Muscle of arm (tissue), 14 donors: Measurements from ENCODE around the gene FCGR3B. TPM values are rescaled to one million over a fixed set of nuclear protein-coding genes. Genes with fewer than 3 reads are reported as not detected.
"Not testable (repeated sequence)": the region's sequence is repeated elsewhere in the genome, so short reads cannot be mapped to it uniquely, and the experiment has no call there.

Experiments
- DNase-seq: peaks from one replicate; pipeline ENCODE4 v3.0.0-alpha.2; 2013
- long read RNA-seq, 11 donors: transcript quantifications; one replicate each; lab custom pipeline, GENCODE V29; 2026
- polyA plus RNA-seq, 12 donors: library from polyadenylated mRNA; unstranded; fragments of 120-200 nt; gene quantifications; one replicate each; pipeline ENCODE4 v1.2.1, GENCODE V29; 2013; ENCODE audit not compliant: insufficient read length in 12 of 12

FCGR3B gene
- polyA plus RNA-seq = 1 to 10 TPM in 1 of 12 donors, under 1 TPM in 8, not detected in 3; 0.12 to 3.1 (median 0.64) TPM
- long read RNA-seq, donor 1 = 0 reads
- long read RNA-seq, donor 2 = 0 reads
- long read RNA-seq, donor 3, partial matches to known transcripts = 0 of 1 reads
- long read RNA-seq, donor 3, other reads (novel, unspliced or antisense) = 0 of 1 reads
- long read RNA-seq, donor 4 = 0 reads
- long read RNA-seq, donor 5 = 0 reads
- long read RNA-seq, donor 6 = 0 reads
- long read RNA-seq, donor 7 = 0 reads
- long read RNA-seq, donor 8 = 0 reads
- long read RNA-seq, donor 9 = 0 reads
- long read RNA-seq, donor 10 = 0 reads
- long read RNA-seq, donor 11 = 0 reads

DNA sequence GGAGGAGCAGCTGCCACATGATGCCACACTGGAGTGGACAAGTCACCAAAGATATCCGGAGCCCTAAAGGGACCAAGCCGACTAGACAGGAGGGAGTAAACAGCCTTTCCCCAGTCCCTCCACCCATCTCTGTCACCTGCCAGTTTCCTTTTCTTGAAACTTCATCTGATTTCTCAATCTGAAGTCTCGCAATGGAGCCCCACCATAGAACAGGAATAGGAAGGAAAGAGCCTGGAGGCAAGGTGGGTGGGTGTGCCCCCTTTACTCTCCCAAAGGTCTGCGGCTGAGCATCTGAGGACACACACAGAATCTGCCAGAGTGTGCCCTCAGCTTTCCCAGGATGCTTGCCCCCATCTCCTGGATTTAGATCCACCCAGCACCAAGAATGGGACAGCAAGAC is at the start of gene FCGR3B:
Gene FCGR3B, minus strand, starts transcription at position 101 of the 400 bp plus-strand sequence. Its CDS starts 82 bp downstream, at position 19.
- no peak for DNase-seq

DNA sequence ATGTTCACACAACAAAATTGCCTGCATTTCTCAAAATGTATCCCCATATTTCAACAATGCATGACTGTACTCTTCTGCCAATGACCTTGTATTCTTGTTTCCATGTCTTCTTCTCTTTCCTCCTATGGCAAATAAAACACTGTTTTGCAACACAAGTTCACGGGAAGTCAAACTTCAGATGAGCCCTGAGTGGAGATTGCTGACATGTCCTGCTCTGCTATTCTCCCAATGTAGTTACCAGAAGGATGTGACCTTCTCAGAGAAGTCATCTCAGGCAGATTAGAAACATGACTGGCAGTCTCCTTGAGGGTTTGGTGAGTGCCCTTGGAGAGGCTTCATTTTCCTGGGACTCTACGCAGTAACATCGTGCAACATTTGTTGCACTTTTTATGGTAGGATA is 47.5 kb upstream of the FCGR3B start:
- DNase-seq = no peak

DNA sequence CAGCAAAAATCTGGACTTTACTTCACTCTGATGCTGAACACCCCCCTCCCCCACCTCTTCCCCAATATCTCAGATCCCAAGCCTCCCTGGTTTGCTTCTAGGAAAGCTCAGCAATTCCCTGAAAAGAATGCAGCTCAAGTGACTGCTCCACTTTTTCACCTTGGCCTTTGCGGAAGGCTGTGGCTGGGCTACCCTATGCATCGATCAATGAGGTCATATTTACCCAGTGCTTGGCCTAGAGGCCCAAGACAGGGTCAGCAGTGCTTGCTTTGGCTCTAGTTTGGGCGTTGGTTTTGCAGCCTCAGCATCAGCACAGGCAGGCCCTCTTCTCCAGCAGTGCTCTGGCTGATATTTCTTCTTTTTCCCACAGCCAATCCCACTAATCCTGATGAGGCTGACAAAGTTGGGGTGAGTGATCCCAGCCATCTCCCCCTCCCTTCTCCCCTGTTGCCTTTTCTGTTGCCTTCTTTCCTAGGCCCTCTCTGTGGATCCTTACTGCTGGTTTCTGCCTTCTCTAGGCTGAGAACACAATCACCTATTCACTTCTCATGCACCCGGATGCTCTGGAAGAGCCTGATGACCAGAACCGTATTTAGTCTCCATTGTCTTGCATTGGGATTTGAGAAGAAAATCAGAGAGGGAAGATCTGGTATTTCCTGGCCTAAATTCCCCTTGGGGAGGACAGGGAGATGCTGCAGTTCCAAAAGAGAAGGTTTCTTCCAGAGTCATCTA is 46.1 kb upstream of the FCGR3B start:
- DNase-seq = no peak

DNA sequence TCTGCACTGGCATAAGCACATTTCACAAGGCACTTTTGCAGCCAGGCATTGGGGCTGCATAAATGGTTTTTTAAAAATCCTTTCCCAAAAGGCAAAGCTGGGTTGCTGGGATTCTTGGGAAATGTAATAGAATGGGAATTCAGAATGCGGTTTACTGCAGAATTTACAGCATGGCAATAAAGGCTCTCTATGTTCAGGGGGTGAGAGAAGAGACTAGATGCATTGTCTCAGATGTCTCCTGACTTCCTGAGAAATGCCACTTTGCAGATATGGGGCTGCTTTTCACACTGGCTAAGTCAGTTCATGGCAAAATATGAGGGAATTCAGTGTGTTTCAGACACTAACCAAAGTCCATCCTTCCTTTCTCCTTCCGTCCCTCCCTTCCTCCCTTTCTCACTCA is 45.5 kb upstream of the FCGR3B start:
- DNase-seq = no peak

DNA sequence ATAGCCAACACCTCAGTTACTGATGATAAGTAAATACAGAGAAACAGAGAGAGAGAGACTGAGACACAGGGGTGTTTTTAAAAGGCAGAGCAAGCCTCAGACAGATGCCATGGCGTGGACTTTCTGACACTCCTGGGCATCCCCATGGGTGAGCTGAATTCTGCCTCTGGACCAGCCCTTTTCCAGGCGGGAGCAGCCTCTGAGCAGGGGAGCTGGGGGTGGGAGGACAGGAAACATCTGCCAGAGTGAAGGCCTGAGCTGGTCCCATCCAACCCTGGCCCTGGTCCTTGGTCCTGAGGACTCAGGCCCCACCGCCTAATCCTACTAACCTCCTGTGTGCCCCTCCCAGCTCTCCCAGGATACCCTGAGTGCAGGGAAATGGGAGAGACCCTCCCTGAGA is 43.9 kb upstream of the FCGR3B start:
- not testable (repeated sequence) for DNase-seq

DNA sequence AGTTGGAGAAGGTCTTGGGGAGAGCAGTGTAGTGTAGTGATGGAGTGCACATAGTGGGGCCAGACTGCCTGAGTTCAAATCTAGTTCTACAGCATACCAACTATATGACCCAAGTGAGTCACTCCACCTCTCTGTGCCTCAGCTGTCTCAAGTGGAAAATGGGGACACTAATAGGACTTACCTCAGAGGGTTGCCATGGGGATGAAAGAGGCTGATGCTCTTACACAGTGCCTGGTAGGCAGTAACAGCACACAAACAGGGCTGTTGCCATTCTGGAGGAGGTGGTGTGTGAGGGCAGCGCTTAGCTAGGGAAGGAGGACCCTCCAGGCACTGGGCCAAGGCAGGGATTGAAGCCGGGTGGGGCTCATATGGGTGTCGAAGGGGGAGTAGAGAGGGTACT is 43.5 kb upstream of the FCGR3B start:
- not testable (repeated sequence) for DNase-seq

DNA sequence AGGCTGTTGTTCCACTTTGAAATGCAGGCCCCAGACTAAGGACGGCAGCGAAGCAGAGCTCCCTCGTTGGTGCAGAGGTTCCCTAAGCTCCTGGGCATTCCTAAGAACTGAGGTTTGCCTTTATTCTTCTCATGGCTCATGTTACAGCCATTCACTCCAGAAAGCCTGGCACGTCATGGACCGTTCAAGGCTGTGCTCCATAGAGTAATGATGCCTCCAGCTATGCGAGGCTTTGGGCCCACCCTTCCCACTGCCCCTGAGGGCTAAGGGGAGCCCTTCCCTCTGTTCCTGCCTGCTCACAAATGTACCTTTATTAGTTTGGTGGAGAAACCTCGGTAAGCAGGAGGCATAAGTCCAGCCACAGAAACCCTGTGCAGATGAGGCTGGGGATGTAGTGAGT is 42.5 kb upstream of the FCGR3B start:
- not testable (repeated sequence) for DNase-seq

DNA sequence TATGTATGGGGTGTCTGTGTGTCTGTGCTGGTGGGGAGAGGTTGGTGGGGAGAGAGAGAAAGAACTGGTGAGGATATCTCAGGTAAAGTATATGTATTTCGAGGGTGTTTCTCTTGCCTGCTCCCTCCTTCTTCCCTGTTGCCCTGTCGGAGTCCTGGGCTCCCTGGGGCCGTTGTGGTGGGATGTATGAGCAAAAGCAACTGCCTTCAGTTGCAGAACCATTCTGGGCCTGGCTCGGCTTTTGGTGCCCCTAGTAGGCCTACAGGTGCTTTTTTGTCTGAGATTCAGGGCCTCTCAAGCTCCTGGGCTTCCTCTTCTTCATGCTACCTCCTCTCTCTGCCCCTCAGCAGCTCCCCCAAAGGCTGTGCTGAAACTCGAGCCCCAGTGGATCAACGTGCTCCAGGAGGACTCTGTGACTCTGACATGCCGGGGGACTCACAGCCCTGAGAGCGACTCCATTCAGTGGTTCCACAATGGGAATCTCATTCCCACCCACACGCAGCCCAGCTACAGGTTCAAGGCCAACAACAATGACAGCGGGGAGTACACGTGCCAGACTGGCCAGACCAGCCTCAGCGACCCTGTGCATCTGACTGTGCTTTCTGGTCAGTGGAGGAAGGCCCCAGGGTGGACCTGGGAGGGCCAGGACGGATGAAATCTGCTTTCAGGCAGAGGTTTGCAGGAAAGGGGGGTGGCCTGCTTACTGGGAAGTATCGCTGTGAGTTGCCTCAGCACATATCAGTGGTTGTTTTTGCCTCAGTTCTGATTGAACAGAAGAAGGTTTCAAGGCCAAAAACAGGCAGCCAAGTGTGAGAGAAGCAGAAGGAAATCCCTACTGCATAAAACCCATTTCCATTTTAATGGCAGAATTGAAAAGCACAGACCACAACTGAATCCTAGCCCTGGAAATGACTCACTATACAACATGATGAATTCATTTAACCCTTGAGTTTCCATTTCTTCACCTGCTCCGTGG is 40.4 kb upstream of the FCGR3B start:
- not testable (repeated sequence) for DNase-seq

DNA sequence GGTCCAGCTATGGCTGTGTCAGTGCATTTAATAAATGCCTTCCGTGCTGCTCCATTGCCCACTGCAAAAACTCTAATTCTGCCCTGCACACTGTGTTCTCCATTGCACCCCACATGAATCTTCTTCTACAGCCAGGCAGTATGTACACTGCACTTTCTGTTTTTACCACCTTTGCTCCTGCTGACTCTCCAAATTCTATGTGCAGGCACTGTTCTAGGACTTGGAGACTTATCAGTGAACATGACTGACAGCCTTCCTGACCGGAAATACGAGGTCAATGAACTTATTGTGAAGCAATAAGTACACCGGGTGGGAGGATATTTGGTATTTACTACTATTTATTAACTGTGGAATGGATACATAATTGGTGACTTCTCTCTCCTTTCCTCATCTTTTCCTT is 33.7 kb upstream of the FCGR3B start:
- DNase-seq = not testable (repeated sequence)

DNA sequence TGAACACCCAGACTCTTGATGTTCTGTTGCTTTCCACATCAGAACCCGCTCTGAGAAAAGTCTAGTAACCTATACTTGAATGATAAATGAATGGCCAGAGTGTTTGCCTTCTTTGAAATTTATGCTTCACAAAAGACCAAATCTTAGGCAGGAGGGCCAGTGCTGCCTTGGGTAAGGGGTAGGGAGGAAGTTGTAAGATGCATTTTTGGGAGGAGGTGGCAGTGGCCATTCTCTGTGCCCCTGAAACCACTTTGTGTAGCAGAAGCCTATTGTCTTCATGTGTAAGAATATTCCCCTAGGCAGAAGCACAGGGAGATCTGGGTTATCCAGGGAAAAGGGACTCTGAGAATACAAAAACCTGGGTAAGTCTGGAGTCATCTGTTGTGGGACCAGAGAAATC is 32.6 kb upstream of the FCGR3B start:
- DNase-seq = not testable (repeated sequence)

DNA sequence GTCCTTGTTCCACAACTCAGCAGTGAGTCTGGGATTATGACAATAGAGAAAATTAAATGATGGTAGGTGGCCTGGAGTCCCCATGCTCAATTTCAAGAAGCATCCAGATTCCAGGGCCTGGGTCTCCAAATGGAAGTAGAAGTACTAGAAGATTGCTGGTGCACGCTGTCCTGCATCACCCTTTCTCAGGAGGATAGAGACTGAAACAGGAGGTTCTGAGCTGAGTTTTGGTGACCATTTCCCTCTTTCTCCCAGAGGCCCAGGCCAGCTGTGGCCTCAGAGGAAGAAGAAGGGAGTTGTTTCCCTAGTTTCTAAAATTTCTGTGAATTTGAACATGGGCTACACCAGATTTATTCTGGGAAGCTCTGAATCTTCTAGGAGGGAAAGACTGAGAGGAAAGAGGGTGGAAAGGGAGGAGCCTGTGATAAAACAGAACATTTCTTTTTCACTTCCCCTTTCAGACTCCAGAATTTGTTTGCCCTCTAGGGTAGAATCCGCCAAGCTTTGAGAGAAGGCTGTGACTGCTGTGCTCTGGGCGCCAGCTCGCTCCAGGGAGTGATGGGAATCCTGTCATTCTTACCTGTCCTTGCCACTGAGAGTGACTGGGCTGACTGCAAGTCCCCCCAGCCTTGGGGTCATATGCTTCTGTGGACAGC is 31.8 kb upstream of the FCGR3B start, which contains the start of gene FCGR2B:
Gene FCGR2B, plus strand, starts transcription at position 460 of the 656 bp plus-strand sequence. Its CDS starts 99 bp downstream, at position 559.
- not testable (repeated sequence) for DNase-seq

DNA sequence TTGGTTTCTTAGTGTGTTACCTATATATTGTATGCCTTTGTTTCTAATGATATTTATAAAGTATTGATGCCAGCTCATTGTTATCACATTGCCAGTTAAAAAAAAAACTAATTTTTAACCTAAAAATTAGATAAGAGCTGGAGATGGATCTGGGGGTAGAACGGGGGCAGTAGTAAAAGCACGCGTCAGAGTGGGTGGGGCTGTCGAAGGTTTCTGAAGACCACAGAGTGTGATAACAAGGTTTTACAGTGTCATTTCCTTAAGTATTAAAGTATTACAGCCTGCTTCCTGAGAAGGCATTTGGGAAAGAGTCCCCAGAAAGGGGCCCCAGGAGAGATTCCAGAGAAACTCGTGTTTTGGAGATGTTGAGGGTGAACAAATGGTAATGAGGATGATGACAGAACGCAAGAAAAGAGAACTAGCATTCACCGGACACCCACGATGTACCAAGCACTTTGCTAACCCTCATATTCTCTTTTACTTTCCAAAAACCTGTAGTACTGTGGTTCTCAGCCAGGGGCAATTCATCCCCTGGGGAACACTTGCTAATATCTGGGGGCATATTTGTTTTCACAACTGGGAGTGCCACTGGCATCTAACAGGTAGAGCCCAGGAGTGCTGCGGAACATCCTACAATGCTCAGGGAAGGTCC is 30.8 kb upstream of the FCGR3B start:
- not testable (repeated sequence) for DNase-seq

DNA sequence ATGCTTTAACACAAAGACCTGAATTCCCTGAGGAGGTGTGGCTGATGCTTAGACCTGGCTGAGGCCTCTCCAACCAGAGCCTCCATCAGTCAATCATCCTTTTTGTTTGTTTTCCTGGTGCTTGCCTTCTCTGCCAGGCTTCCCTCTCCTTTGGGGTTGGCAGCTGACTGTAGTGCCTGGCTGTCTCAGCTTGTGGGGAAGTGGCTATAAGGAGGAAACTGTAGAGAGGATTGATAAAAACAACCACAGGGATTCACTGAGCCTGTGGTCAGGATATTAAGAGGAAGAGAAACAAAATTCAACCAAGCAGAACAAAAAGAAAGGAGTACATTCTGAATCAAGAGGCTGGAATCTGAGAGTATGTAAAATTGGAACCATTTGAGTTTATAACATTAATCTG is 27.5 kb upstream of the FCGR3B start:
- not testable (repeated sequence) for DNase-seq

DNA sequence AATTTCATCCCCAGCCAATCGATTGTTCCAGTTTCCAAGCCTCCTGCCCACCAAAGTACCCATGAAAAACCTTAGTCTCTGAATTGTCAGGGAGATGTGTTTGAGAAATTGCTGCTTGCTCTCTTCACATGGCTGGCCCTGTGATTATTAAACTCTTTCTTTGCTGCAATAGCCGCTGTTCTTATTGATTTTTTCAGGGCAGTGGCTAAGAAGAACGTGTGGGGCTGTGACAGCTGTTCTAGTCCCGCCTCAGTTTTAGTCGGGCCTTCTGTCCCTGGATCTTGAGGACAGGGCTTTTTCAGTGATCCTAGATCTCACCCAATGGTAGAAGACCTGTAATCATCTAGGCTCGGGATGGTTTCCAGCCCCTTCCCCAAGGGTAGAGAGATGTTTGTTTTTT is 23.0 kb upstream of the FCGR3B start:
- DNase-seq = not testable (repeated sequence)

DNA sequence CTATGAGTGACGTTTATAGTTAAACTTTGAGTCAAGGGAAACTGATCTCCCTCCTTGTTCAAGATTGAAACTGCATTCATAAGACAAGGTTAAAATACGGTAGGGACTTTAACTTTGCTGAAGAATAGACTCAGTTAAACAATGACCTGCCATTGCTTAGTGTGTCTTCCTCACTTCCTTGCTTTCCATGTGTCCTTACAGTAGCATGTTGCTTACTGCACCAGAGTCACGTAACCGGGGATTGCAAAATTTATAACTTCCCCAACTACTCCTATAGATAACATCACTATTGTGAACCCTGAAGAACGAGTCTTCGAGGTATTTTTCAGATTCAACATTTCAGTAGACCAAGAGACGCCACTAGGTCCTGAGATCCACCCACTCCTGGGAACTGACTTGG is 22.6 kb upstream of the FCGR3B start:
- not testable (repeated sequence) for DNase-seq

DNA sequence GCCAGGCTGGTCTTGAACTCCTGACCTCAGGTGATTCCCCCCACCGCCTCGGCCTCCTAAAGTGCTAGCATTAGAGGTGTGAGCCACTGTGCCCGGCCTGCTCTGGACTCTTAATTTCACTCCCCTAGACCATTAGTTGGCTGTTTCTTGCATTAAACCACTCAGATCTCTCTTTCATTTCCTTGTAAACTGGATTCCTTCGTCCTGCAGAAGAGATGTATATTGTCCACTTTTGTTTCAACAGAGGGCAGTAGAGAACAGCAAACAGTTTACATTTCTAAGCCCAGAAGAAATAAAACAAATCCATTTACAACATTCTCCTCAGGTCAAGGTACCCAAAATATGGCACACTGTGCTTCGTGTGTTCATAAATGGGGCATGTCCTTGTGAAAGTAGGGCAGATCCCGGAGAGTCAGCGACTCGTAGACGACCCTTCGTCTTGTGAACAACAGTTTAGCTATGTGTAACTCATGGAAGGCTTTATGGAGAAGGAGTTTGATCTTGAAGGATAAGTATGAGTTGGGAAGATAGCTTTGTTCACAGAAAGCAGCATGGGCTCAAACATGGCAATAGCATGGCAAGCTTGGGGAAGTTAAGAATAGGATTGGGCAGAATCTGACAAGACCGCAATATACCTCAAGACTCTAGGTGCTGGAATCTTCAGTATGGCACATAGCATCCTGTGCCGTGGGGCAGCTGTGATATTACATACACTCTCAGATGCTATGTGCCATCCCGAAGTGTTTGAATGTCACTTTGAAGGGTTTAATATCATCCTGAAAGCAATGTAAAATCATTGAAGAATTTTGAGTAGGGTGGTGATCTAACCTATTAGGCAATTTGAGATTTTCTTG is 16.8 kb upstream of the FCGR3B start:
- DNase-seq = peak; percentile 14

DNA sequence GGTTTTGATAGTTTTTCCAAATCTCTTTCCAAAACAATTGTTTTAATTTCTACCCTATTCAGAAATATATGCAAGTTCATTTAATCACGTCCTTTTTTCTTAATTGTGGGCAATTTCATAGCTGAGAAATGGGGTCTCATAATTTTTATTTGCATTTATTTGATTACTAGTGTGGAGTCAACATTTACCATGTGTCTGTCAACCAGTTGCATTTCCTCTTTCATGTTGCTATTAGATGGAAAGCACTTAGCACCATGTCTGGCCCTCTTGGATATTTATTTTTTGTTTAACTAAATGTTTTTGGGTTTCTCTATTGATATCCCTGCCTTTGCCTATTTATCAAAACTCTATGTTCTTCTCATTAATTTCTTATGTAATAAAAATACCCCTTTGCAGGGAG is 13.9 kb upstream of the FCGR3B start:
- not testable (repeated sequence) for DNase-seq

DNA sequence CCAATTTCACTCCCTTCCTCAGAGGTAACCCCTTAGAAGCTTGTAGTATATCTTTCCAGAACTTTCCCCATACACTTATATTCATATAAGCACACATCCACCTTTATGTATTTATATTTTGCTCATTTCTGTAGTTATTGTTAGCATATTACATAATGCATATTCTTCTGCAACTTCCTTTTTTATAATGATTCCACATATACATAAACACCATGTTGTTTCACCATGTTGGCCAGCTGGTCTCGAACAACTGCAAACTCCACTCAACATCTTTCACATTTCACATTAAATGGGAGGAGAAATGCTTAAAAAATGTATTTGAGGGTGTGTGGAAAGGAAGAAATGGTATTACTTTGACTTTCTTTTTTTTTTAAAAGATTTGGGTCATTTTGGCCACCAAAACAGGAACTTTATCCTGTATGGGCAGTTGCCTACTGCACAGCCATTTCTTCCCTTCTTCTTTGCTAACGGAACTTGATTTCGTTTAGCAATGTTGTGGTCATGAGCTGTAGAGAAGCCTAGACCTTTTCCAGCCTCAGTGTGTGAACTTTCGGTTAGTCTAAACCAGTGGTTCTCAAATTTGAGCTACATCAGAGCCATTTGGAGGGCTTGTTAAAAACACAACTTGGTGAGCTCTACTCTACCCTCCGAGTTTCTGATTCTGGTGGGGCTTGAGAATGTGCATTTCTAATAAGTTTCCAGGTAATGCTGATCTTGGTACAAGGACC is 12.7 kb upstream of the FCGR3B start:
- not testable (repeated sequence) for DNase-seq

DNA sequence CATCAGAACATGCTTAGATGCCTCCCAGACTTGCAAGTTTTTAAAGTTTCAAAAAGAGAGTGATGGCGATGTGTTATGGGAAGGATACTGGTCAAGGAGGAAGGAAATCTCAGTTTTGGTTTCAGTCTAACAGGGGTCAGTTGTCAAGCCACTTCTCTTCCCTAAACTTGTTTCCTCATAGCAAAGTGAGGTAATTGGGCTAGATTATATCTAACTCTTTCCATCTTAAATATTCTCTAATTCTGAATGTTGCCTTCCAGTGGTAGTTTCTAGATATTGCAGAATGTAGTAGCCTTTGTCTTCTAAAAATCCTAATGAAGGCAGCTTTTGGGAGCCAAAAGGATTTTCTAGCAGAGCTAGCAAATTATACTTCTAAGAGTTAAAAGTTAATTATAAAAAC is 11.7 kb upstream of the FCGR3B start:
- DNase-seq = not testable (repeated sequence)
